HS-27A (cell line): ENCODE data around the gene ZNF124.

Experiments used
- DNase-seq: peaks from one replicate; pipeline ENCODE4 v3.0.0-alpha.2; 2012; ENCODE audit warnings: low read depth, missing footprints

Gene ZNF124

GRCh38 chr1:247111700-247112478 is 59.9 kb downstream of the ZNF124 start:
- no peak for DNase-seq

DNA sequence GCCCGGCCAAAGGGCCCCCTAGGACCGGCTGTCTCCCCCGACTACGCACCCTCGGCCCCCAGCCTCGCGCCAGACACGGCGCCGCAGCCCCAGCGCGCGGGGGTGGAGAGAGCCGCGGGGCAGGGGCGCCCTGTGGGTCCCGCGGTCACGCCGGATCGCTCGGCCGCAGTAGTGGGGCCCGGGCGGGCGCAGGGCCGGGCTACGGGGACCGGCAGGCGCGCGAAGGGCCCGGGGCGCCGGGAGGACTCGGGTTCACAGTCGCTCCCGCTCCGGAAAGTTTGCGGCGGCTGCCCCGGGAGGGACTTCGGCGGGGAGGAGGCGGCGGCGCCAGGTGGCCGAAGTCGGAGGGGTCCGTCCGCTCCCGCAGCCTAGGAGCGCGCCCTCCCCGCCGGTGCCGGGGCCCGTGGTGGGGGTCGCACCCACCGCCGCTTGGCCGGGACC is 60.5 kb downstream of the ZNF124 start:
- DNase-seq, result no peak

GRCh38 chr1:247110627-247111258 is 61.1 kb downstream of the ZNF124 start:
- no peak for DNase-seq

- no peak for DNase-seq
Observed at GRCh38 chr1:247107694-247108093, 64.1 kb downstream of the ZNF124 start.

DNA sequence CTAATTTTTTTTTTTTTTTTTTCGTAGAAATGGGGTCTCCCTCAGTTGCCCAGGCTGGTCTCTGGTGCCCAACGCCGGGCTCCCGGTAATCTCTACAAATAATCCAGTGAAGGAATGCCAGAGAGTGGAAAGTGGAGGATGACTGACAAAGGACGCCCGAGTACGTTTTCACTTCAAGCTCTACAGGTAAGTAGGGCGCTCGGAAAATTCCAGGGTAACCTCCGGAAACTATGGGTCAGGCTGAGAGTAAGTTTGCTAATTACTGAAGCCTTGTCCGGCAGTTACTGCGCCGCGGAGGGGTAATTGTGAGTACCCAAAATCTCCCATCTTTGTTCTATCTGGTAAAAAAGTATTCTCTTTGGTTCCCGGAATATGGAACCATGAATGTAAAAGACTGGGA is 65.9 kb downstream of the ZNF124 start:
- no peak for DNase-seq
